Mucosa of stomach (tissue), 1 donor: ENCODE data around the gene SMOC1.

ENCODE experiments used
- H3K27me3 ChIP-seq: one replicate; pipeline ENCODE4 v1.7.0; 2013; ENCODE audit warnings: mild to moderate bottlenecking, low read length; ENCODE audit not compliant: control insufficient read depth, insufficient read depth
- H3K36me3 ChIP-seq: one replicate; pipeline ENCODE4 v1.7.0; 2013; ENCODE audit warnings: low read length; ENCODE audit not compliant: control insufficient read depth, insufficient read depth
- H3K4me1 ChIP-seq: one replicate; pipeline ENCODE4 v1.7.0; 2013; ENCODE audit warnings: mild to moderate bottlenecking, low read length; ENCODE audit not compliant: control insufficient read depth, insufficient read depth
- H3K4me3 ChIP-seq: one replicate; pipeline ENCODE4 v1.7.0; 2013; ENCODE audit warnings: low read length
- H3K9ac ChIP-seq: one replicate; pipeline ENCODE4 v1.7.0; 2013; ENCODE audit warnings: mild to moderate bottlenecking, low read length, moderate library complexity
- H3K9me3 ChIP-seq: one replicate; pipeline ENCODE4 v1.7.0; 2013; ENCODE audit warnings: mild to moderate bottlenecking, low read length, moderate library complexity; ENCODE audit not compliant: control insufficient read depth
- donor health status: Pancreatic carcinoma.

Gene SMOC1

DNA sequence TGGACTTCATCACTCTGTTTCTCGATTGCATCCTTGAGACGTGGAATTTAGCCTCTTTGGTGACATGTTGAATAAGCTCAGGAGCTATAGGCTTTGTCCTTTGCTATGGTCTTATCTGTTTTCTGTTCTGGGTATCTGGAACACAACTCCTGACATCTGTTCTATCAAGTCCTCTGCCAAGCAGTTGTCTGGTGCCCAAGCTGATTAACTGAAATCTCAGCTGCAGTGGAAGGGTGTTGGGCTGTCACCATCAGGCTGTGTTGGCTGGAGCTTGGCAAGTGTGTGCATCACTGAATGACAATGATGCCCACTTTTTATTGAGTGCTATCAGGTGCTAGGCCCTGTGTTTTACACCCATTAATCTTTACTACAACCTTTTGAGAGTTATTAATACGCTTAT lies 77.8 kb downstream of the SMOC1 start:
- H3K27me3 ChIP-seq = peaks cover 5% of the 10 kb centered on the region
- no peak overlapping the region for H3K4me3 ChIP-seq
- no peak overlapping the region for H3K9ac ChIP-seq

DNA sequence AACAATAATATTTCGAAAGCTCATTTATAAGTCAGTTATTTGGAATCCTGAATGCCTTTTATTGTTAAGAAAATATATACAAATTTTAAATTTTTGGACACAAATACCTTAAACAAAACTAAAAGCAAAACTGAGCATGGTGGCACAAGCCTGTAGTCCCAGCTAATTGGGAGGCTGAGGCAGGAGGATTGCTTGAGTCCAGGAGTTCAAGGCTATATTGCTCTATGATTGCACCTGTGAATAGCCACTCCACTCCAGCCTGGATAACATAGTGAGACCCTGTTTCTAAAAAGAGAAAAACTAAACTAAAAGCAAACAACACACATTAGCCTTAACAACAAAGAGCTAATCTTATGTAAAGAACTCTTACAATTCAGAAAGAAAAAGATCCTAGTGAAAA lies 78.8 kb downstream of the SMOC1 start:
- Histone ChIP-seq H3K4me1 (no peaks in the 10 kb centered on the region), H3K36me3 (no peaks in the 10 kb centered on the region), H3K9me3 (no peaks in the 10 kb centered on the region), H3K4me3 (no peak overlapping the region), H3K27me3 (peaks cover 5% of the 10 kb centered on the region), H3K9ac (no peak overlapping the region)

More for the DNA sequence above, 77.8 kb downstream of the SMOC1 start:
- Histone ChIP-seq H3K36me3 (no peaks in the 10 kb centered on the region), H3K4me1 (no peaks in the 10 kb centered on the region), H3K9me3 (no peaks in the 10 kb centered on the region)

DNA sequence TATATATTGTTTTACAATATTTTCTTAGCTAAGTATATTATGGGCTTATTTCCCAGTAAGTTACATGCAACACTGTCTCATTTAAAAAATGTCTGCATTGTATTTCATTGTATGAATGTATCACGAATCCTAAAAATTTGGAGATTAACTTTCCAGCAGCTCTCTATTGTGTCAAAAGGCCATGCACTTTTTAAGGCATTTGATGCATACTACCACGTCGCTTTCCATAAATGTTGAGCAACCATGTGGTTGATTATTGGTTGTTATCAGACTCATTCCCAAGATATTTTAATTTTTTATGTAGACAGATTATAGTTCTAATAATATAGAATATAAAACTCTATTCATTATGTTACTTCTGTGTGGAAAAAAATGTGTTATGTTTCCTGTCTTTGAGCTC lies 79.9 kb downstream of the SMOC1 start:
- H3K9me3 ChIP-seq = no peaks in the 10 kb centered on the region
- H3K36me3 ChIP-seq = no peaks in the 10 kb centered on the region
- H3K9ac ChIP-seq = no peak overlapping the region
- no peak overlapping the region for H3K4me3 ChIP-seq
- H3K4me1 ChIP-seq = no peaks in the 10 kb centered on the region
- peaks cover 5% of the 10 kb centered on the region for H3K27me3 ChIP-seq

DNA sequence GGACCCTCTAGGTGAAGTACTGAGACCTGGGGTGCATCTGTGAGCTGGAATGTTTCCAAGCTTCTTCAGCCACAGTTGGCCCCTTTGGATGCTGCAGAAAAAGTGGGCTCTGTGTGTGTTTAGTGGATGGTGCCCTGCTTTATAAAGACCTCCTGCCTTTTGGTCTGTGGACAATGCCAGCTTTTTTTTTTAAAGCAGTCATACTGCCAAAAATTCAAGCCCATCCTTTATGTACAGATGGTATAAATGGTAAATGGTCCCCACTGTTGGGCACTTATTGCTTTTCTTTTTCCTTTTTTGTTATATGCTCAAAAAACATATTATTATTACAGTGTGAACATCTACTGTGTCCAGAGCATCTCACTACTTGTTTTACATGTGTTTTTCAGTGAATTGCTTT lies 81.1 kb downstream of the SMOC1 start:
- H3K9ac ChIP-seq = no peak overlapping the region
- H3K36me3 ChIP-seq = no peaks in the 10 kb centered on the region
- H3K27me3 ChIP-seq = no peaks in the 10 kb centered on the region

DNA sequence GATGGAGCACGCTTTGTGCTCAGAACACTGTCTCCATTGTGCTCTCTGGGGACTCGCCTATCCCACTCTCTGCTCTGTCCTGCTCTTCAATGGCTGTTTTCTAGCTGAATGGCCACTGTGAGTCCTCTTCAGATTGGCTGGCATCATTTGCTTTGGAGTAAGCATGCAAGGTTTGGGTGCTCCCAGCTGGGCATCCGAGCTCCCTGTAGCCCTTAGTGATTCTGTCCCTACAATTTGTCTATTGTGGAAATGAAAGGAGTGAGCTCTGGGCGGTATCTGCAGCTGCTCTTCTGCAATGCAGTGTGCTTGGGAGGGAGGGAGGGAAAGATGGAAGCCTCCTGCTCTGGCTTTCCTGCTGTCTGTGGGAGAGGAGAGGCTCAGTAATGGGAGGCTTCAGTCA lies 84.8 kb downstream of the SMOC1 start:
- Histone ChIP-seq H3K9me3 (no peaks in the 10 kb centered on the region), H3K4me1 (no peaks in the 10 kb centered on the region), H3K36me3 (no peaks in the 10 kb centered on the region), H3K27me3 (no peaks in the 10 kb centered on the region), H3K9ac (no peak overlapping the region), H3K4me3 (no peak overlapping the region)

More for the DNA sequence above, 81.1 kb downstream of the SMOC1 start:
- no peaks in the 10 kb centered on the region for H3K4me1 ChIP-seq
- no peak overlapping the region for H3K4me3 ChIP-seq
- H3K9me3 ChIP-seq = no peaks in the 10 kb centered on the region

DNA sequence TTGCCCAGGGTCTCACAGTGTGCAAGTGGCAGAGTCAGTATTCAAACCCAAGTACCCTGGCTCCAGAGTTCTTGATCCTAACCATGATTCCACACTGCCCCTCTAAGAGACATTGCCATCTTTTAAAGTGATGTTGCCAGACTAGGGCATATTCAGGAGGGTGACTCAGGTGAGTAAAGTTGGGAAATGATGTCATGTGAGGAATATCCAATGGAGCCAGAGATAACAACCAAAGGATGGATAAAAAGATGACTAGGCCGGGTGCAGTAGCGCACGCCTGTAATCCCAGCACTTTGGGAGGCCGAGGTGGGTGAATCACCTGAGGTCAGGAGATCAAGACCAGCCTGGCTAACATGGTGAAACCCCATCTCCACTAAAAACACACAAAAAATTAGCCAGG lies 85.6 kb downstream of the SMOC1 start:
- no peak overlapping the region for H3K4me3 ChIP-seq
- no peaks in the 10 kb centered on the region for H3K27me3 ChIP-seq
- H3K4me1 ChIP-seq = no peaks in the 10 kb centered on the region

DNA sequence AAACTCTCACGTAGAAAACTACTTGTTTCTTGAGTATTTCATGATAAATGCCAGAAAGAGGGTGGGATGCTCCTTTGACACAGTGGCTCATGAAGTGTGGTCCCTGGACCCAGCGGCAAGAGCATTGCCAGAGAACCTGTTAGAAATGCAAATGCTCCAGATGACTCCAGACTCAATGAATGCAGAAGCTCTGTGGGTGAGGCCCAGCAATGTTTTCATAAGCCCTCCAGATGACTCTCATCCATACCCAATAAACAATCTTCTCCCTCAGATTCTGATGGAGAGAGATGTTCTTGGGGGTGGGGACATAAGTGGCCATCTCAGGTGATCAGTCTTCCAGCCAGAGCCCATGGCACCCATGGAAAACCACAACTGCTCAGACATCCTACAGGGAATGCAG lies 88.9 kb downstream of the SMOC1 start:
- no peaks in the 10 kb centered on the region for H3K27me3 ChIP-seq
- no peak overlapping the region for H3K4me3 ChIP-seq
- H3K4me1 ChIP-seq = no peaks in the 10 kb centered on the region
- H3K9ac ChIP-seq = no peak overlapping the region
- no peaks in the 10 kb centered on the region for H3K36me3 ChIP-seq
- H3K9me3 ChIP-seq = no peaks in the 10 kb centered on the region

More for the DNA sequence above, 85.6 kb downstream of the SMOC1 start:
- H3K36me3 ChIP-seq = no peaks in the 10 kb centered on the region
- H3K9me3 ChIP-seq = no peaks in the 10 kb centered on the region
- H3K9ac ChIP-seq = no peak overlapping the region

DNA sequence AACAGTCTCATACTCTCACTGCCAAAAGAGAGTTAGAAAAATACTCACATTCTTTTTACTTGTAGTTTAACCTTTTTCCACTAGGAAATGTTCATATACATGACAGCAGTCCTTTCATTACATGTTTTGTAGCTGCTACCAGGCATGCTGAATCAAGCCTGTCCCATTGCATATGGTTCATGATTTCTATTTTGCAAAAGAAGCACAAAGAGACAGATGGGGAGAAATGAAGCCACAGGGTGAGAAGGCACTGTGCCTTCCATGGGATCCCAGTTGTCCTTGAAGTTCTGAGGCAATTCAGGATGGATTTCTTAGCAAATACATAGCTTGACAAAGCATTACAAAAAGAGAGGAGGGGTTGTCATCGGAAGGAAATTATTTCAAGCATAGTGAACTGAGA lies 89.5 kb downstream of the SMOC1 start:
- no peak overlapping the region for H3K4me3 ChIP-seq

DNA sequence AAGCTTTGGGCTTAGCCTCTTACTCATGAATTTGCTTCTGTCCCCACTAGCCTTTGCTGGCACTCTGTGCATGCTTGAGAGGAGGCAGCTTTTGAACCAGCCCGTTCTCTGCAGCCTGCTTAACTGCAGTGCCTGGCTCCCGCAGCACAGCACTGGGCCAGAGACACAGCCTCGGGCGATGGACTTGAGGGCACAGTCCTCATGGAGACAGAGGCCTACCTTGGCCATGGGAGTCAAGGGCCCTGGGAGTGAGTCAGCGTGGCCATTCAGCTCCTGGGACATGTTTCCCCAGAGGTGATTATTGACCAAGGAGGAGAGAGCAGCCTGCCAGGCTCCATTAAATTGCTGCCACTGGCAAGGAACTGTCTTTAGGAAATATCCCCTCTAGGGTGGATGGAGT lies 93.5 kb downstream of the SMOC1 start:
- Histone ChIP-seq H3K4me1 (no peaks in the 10 kb centered on the region), H3K9ac (no peak overlapping the region), H3K9me3 (no peaks in the 10 kb centered on the region), H3K36me3 (no peaks in the 10 kb centered on the region), H3K4me3 (no peak overlapping the region), H3K27me3 (no peaks in the 10 kb centered on the region)

More for the DNA sequence above, 89.5 kb downstream of the SMOC1 start:
- no peaks in the 10 kb centered on the region for H3K4me1 ChIP-seq
- no peaks in the 10 kb centered on the region for H3K27me3 ChIP-seq
- no peak overlapping the region for H3K9ac ChIP-seq
- H3K9me3 ChIP-seq = no peaks in the 10 kb centered on the region
- no peaks in the 10 kb centered on the region for H3K36me3 ChIP-seq

DNA sequence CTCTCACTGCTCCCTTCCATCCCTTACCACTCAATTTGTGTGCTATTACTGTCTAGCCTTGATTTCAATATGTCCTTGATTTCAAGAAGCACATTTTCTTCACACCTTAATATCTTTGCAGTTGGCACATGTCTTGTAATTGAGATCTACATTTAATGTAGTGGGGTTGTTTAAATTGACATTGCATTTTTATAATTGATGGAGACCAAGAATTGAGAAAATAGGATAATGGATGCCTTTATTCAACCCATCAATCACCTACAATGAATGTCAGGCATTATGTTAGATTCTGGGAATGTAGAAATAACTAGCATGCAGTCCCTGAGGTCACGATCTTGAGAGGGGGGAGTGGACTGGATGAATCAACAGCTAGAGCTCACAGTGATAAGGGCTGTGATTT lies 94.6 kb downstream of the SMOC1 start:
- Histone ChIP-seq H3K36me3 (no peaks in the 10 kb centered on the region), H3K4me3 (no peak overlapping the region), H3K27me3 (no peaks in the 10 kb centered on the region), H3K4me1 (no peaks in the 10 kb centered on the region), H3K9ac (no peak overlapping the region), H3K9me3 (no peaks in the 10 kb centered on the region)

DNA sequence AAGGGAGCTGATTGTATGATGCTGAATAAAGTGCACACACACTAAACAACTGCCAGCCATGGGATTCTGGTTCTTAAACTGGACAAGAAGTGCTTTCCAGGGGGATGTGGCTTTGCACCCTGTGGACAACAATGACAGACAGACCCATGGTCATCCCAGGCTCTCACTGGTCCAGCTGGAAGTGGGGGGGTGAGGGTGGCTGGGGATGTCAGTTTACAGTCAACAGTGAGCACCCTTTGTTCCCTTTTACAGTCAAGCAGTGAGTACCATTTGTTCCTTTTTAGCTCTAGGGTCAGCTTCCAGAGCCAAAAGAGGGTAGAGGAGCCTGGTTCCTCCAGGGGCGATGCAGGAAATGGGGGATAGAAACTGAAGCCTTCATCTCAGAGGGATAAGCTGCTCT lies 100.7 kb downstream of the SMOC1 start:
- peaks cover 4% of the 10 kb centered on the region for H3K27me3 ChIP-seq

DNA sequence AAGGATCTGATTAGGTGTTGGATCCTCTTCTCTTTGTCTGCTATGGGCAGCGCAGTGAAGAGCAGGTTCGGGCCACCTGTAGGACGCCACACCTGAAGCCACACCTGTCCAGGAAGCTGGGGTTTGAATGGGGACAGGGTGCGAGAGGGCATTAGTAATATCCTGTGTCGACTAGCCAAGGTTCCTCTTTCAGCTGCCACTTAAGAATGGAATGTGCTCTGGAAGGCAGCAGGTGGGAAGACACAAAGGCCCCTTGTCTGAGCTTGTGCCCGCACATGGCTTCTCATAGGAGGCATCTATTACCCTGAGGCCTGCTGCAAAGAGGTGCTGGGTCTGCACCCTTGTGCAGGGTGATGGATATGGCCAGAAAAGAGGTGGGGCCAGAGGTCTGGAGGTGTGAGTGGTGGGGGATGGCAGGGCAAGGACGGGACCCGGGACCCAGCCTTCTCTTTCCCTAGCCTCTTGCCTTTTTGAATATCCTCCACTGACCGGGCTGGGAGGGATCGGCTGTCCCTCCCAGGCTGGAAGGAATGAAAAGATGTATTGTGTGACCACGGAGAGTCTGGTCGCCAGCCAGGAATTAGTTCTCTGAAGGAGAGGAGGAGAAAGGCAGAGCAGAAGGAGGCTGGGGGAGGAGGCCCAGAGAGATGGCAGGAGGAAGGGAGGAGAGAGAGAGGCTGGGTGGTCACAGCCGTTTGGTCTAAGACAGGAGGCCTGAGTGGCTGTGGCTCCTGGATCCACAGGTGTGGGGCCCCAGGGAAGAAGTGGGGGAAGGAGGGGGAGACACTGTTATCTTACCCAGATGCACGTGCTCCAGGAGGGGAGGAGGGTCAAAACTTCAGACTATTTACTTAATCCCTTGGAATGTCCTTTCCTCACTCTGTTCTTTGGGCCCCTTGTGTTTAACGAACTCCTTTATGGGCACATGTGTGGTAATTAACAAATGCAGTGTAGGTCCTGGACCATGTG lies 101.5 kb downstream of the SMOC1 start:
- H3K4me3 ChIP-seq = no peak overlapping the region
- no peaks in the 10 kb centered on the region for H3K4me1 ChIP-seq
- no peaks in the 10 kb centered on the region for H3K36me3 ChIP-seq
- no peaks in the 10 kb centered on the region for H3K9me3 ChIP-seq
- peaks cover 4% of the 10 kb centered on the region for H3K27me3 ChIP-seq
- H3K9ac ChIP-seq = no peak overlapping the region

More for the DNA sequence above, 100.7 kb downstream of the SMOC1 start:
- H3K4me1 ChIP-seq = no peaks in the 10 kb centered on the region
- H3K9ac ChIP-seq = no peak overlapping the region
- no peaks in the 10 kb centered on the region for H3K36me3 ChIP-seq
- no peak overlapping the region for H3K4me3 ChIP-seq
- H3K9me3 ChIP-seq = no peaks in the 10 kb centered on the region
